Measurements from ENCODE around the gene NTN1. TPM values are rescaled to one million over a fixed set of nuclear protein-coding genes. Genes with fewer than 3 reads are reported as not detected.

NTN1 gene
- total RNA-seq, 3 donors from 2014 or later (not counting 1 experiment from before 2014, with no cell fraction given), result 0.12 to 0.15 (median 0.14) TPM

DNA sequence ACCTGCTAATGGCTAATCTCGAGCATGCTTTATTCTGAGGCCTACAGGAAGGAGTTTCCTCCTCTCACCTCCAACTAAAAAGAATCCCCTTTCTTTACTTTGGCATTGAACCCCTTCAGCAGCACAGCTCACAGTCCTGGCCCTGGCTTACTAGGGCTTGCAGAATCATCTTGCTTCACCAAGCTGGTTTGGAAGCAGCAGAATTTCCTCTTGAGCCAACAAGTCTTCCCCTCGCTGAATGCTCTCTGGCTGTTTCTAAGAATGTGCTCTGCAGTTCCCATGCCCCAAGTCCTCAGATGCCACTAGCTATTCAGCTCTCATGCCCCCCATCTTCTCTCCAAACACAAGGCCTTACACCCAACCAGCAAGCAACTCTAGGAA is 271.2 kb downstream of the NTN1 start:
- H3K9me3 Mint-ChIP-seq, result no peaks in the 10 kb centered on the region
- Histone ChIP-seq H3K9me3 (ENCODE audit: control insufficient read depth, insufficient read depth, low read length) (no peaks in the 10 kb centered on the region), H3K27me3 (ENCODE audit: control insufficient read depth, insufficient read depth, low read length) (no peaks in the 10 kb centered on the region), H3K4me1 (ENCODE audit: control insufficient read depth, insufficient read depth, low read length) (no peaks in the 10 kb centered on the region), H3K4me3 (ENCODE audit: low read length) (no peak overlapping the region), H3K27ac (ENCODE audit: low read length) (no peak overlapping the region), H3K36me3 (ENCODE audit: control insufficient read depth, insufficient read depth, low read length) (no peaks in the 10 kb centered on the region)
- H3K4me1 Mint-ChIP-seq, result peaks cover 36 to 38% of the 10 kb centered on the region in 2 donors
- 88% methylated on average over 2 of the region's 2 CpGs for WGBS (ENCODE audit: insufficient coverage)
- peak overlapping the region; percentile 10 to 20 for H3K27ac Mint-ChIP-seq
- H3K36me3 Mint-ChIP-seq, result no peaks in the 10 kb centered on the region
- H3K4me3 Mint-ChIP-seq, result no peak overlapping the region
- TF ChIP-seq, protein P1, sequence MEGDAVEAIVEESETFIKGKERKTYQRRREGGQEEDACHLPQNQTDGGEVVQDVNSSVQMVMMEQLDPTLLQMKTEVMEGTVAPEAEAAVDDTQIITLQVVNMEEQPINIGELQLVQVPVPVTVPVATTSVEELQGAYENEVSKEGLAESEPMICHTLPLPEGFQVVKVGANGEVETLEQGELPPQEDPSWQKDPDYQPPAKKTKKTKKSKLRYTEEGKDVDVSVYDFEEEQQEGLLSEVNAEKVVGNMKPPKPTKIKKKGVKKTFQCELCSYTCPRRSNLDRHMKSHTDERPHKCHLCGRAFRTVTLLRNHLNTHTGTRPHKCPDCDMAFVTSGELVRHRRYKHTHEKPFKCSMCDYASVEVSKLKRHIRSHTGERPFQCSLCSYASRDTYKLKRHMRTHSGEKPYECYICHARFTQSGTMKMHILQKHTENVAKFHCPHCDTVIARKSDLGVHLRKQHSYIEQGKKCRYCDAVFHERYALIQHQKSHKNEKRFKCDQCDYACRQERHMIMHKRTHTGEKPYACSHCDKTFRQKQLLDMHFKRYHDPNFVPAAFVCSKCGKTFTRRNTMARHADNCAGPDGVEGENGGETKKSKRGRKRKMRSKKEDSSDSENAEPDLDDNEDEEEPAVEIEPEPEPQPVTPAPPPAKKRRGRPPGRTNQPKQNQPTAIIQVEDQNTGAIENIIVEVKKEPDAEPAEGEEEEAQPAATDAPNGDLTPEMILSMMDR (IDR thresholded peaks at IDR 0.05), result no peak
- no peaks in the 10 kb centered on the region for H3K27me3 Mint-ChIP-seq (ENCODE audit: low read depth in 2 of 2)
- DNase-seq (no peak), ATAC-seq (no peak)
- intact Hi-C loops (cut with micrococcal nuclease), result no loop called here

Other genes with a start within 250 kb of the NTN1 start
- under 1 TPM in 2 of 3 donors, not detected in 1; 0.12 to 0.90 TPM for gene MFSD6L, start 222.1 kb upstream of the NTN1 start, total RNA-seq
- gene PIK3R6, start 153.8 kb upstream of the NTN1 start, total RNA-seq, result 1 to 10 TPM in 2 of 3 donors, under 1 TPM in 1; 0.84 to 6.3 (median 1.4) TPM
- gene PIK3R5, start 55.8 kb upstream of the NTN1 start, total RNA-seq, result 100 to 1,000 TPM; 254 to 364 (median 348) TPM

All from natural killer cell (primary cell).